Adrenal gland (tissue), 5 donors: ENCODE results near the gene HMCN2.

Experiments used
- CTCF ChIP-seq, 6 experiments: fragments of 450-650 bp in 4 of 6; fragments of 200-600 bp in 2 of 6; sonication (generic) in 1 of 6; IDR thresholded peaks; 1 replicate in 5 of 6; 2 replicates in 1 of 6; pipeline versions ENCODE4 v1.5.1 to v1.8.0; 2016 to 2021; ENCODE audit warnings: antibody characterized with exemption in 6 of 6, mild to moderate bottlenecking in 2 of 6, moderate library complexity in 1 of 6
- POLR2A ChIP-seq, 2 donors: fragments of 450-650 bp; IDR thresholded peaks; one replicate each; pipeline ENCODE4 v1.6.1; 2017; ENCODE audit warnings: antibody characterized with exemption in 2 of 2, mild to moderate bottlenecking in 2 of 2, moderate library complexity in 1 of 2
- donor health status: DM: no; HTN: no; CAD: no.

- TF ChIP-seq POLR2A (IDR thresholded peaks at IDR 0.05) (no peak), CTCF (IDR thresholded peaks at IDR 0.05) (no peak)
Measured at GRCh38 chr9:130320723-130321481, 55.3 kb downstream of the HMCN2 start.
